HEK293 (cell line): Measurements from ENCODE around the gene DLEC1.
"Not testable (repeated sequence)": the region's sequence is repeated elsewhere in the genome, so short reads cannot be mapped to it uniquely, and the experiment has no call there.

Source experiments
- CTCF ChIA-PET: fragments of 350-600 bp; formaldehyde crosslinking; extraction: SDS; loops from one replicate; lab custom pipeline; 2021; ENCODE audit warnings: antibody characterized with exemption; lab: Yijun Ruan, JAX
- POLR2A ChIA-PET: fragments of 300-600 bp; formaldehyde crosslinking; extraction: SDS; loops from one replicate; lab custom pipeline; 2020; ENCODE audit warnings: antibody characterized with exemption, inconsistent platforms; lab: Yijun Ruan, JAX
- H3K27ac ChIP-seq: fragments of 200-500 bp; sonication (Bioruptor generic); 2 replicates; pipeline ENCODE4 v1.5.1; 2014; ENCODE audit warnings: low read depth, low read length, control low read depth, inconsistent platforms; ENCODE audit errors: extremely low read depth
- H3K36me3 ChIP-seq, 2 experiments: fragments of 200-500 bp in 1 of 2; sonication (Bioruptor generic) in 1 of 2; 1 replicate in 1 of 2; 2 replicates in 1 of 2; pipeline ENCODE4 v1.5.1; 2014 to 2017; ENCODE audit warnings: inconsistent platforms in 2 of 2, low read length in 2 of 2; ENCODE audit not compliant: control insufficient read depth in 2 of 2, insufficient read depth in 1 of 2
- H3K4me1 ChIP-seq: fragments of 200-500 bp; sonication (Bioruptor generic); 2 replicates; pipeline ENCODE4 v1.5.1; 2014; ENCODE audit warnings: mild to moderate bottlenecking, low read length, inconsistent platforms; ENCODE audit not compliant: control insufficient read depth, insufficient read depth
- H3K4me3 ChIP-seq: 2 replicates; pipeline ENCODE4 v1.5.1; 2011; ENCODE audit warnings: low read depth, mild to moderate bottlenecking, control low read depth, low read length, moderate library complexity
- H3K9me3 ChIP-seq: fragments of 200-500 bp; sonication (Bioruptor generic); 2 replicates; pipeline ENCODE4 v1.5.1; 2014; ENCODE audit warnings: low read depth, low read length, inconsistent platforms; ENCODE audit not compliant: control insufficient read depth, insufficient read depth
- BCL6B ChIP-seq: fragments of 450-650 bp; formaldehyde crosslinking; IDR thresholded peaks from 2 replicates; pipeline ENCODE4 v1.5.1; 2017; ENCODE audit warnings: missing biosample characterization, missing genetic modification characterization
- HOXC10 ChIP-seq: sonication (generic); formaldehyde crosslinking; IDR thresholded peaks from 2 replicates; pipeline ENCODE4 v1.8.1; 2023; ENCODE audit warnings: mild to moderate bottlenecking, missing genetic modification reagents
- ZBTB11 ChIP-seq: fragments of 450-650 bp; formaldehyde crosslinking; conservative IDR thresholded peaks from 2 replicates; pipeline ENCODE4 v1.5.1; 2016; ENCODE audit warnings: low read depth, missing biosample characterization, missing genetic modification characterization
- ZBTB48 ChIP-seq: fragments of 450-650 bp; formaldehyde crosslinking; IDR thresholded peaks from 2 replicates; pipeline ENCODE4 v1.5.1; 2016; ENCODE audit warnings: missing biosample characterization, missing genetic modification characterization
- ZFP69B ChIP-seq: fragments of 450-650 bp; formaldehyde crosslinking; IDR thresholded peaks from 2 replicates; pipeline ENCODE4 v1.5.1; 2016; ENCODE audit warnings: missing biosample characterization, missing genetic modification characterization
- ZNF23 ChIP-seq: fragments of 450-650 bp; formaldehyde crosslinking; IDR thresholded peaks from 2 replicates; pipeline ENCODE4 v1.5.1; 2016; ENCODE audit warnings: missing biosample characterization, missing genetic modification characterization, borderline replicate concordance
- ZNF501 ChIP-seq: fragments of 450-650 bp; formaldehyde crosslinking; IDR thresholded peaks from 2 replicates; pipeline ENCODE4 v1.5.1; 2016; ENCODE audit warnings: missing biosample characterization, missing genetic modification characterization
- ZNF514 ChIP-seq: fragments of 450-650 bp; formaldehyde crosslinking; IDR thresholded peaks from 2 replicates; pipeline ENCODE4 v1.5.1; 2016; ENCODE audit warnings: missing biosample characterization, missing genetic modification characterization
- ZNF600 ChIP-seq: fragments of 450-650 bp; formaldehyde crosslinking; IDR thresholded peaks from 2 replicates; pipeline ENCODE4 v1.5.1; 2016; ENCODE audit warnings: missing biosample characterization, missing genetic modification characterization
- ZNF639 ChIP-seq: fragments of 450-650 bp; formaldehyde crosslinking; IDR thresholded peaks from 2 replicates; pipeline ENCODE4 v1.5.1; 2016; ENCODE audit warnings: missing biosample characterization, missing genetic modification characterization
- ZSCAN23 ChIP-seq: fragments of 450-650 bp; formaldehyde crosslinking; IDR thresholded peaks from 2 replicates; pipeline ENCODE4 v1.5.1; 2016; ENCODE audit warnings: missing biosample characterization, missing genetic modification characterization

DLEC1 gene

GRCh38 chr3:38082296-38082695 is 43.3 kb downstream of the DLEC1 start:
- CTCF ChIA-PET, H3K4me1 ChIP-seq, POLR2A ChIA-PET, H3K9me3 ChIP-seq, H3K36me3 ChIP-seq, H3K4me3 ChIP-seq, H3K27ac ChIP-seq: not testable (repeated sequence)

- POLR2A ChIA-PET: interaction anchor here (0.7 kb wide), 1 partner anchor 36 kb away, joined by 3 read pairs; no protein-coding TSS in a partner anchor
- H3K27ac ChIP-seq, H3K4me1 ChIP-seq, H3K36me3 ChIP-seq, H3K4me3 ChIP-seq, H3K9me3 ChIP-seq: not testable (repeated sequence)
- CTCF ChIA-PET: interaction anchor here (0.6 kb wide), 1 partner anchor 432 kb away, joined by 3 read pairs; no protein-coding TSS in a partner anchor
Measured at GRCh38 chr3:38083254-38083653, 44.2 kb downstream of the DLEC1 start.

- TF ChIP-seq ZNF501 (tag by site-specific recombination) (no peak), ZBTB11 (tag by site-specific recombination) (no peak), ZNF600 (no peak), HOXC10 (CRISPR knock-in tag) (no peak), ZBTB48 (no peak), ZNF514 (tag by site-specific recombination) (no peak), ZFP69B (no peak), ZNF639 (tag by site-specific recombination) (no peak), ZSCAN23 (no peak), ZNF23 (tag by site-specific recombination) (no peak), BCL6B (tag by site-specific recombination) (no peak)
- TF ChIP-seq, all 188 proteins: peak for 0
- Histone ChIP-seq H3K36me3 (no peaks in the 10 kb centered on the region), H3K4me3 (no peak overlapping the region), H3K4me1 (no peaks in the 10 kb centered on the region), H3K27ac (no peak overlapping the region), H3K9me3 (no peaks in the 10 kb centered on the region)
- ChIA-PET CTCF (no interaction called here), POLR2A (interaction anchor here (0.7 kb wide), 1 partner anchor 35 kb away, joined by 3 read pairs; no protein-coding TSS in a partner anchor)
Measured at GRCh38 chr3:38083871-38084333, 44.9 kb downstream of the DLEC1 start.
